Measurements from ENCODE around the gene ST6GAL2. TPM values are rescaled to one million over a fixed set of nuclear protein-coding genes. Genes with fewer than 3 reads are reported as not detected.
A peak's percentile ranks its signal among the peaks of the same experiment; 100 is the strongest.

The ST6GAL2 gene
- total and polyA plus RNA-seq, 4 donors: 1.0 to 3.6 (median 2.3) TPM

DNA sequence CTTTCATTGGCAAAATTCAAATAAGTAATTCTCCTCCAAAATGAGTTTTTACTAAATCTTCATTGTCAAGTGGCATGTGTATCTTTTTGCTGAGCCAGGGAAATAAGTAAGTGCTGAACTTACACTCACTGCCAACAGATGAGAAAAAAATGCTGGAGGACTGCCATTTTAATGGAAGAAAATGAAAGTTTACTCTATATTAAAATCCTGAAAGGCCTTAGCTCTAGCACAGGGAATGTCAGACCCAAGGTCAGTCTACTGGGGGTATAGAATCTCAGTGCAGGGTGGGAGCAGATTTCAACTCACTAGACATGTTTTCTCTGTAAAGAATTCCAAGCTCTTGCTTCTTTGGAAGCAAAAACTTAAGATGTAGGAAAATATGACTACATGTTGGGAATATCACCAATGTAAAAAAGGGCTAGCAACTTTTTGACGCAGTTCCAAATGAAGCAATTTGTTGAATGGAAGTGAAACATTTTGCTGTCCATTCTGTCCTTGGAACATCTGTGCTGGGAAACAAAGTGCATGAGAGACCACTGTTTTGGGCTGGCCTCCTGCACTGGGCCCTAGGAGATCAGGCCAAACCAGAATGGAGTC, 127.0 kb downstream of the ST6GAL2 start:
- H3K36me3 ChIP-seq (ENCODE audit: control insufficient read depth in 4 of 4, insufficient read depth in 3 of 4, low read depth in 1 of 4, low read length in 3 of 4): no peaks in the 10 kb centered on the region
- no peak overlapping the region for H3K4me3 ChIP-seq (ENCODE audit: low read depth in 1 of 3, low read length in 3 of 3)
- no peaks in the 10 kb centered on the region for H3K9me3 ChIP-seq (ENCODE audit: control insufficient read depth in 4 of 4, low read length in 3 of 4)
- no peaks in the 10 kb centered on the region for H3K4me1 ChIP-seq (ENCODE audit: control insufficient read depth in 4 of 4, insufficient read depth in 4 of 4, low read length in 3 of 4)
- no peak for DNase-seq (ENCODE audit: low spot score)
- TF ChIP-seq, protein P1, sequence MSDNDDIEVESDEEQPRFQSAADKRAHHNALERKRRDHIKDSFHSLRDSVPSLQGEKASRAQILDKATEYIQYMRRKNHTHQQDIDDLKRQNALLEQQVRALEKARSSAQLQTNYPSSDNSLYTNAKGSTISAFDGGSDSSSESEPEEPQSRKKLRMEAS (IDR thresholded peaks at IDR 0.05): no peak
- TF ChIP-seq, protein P2, sequence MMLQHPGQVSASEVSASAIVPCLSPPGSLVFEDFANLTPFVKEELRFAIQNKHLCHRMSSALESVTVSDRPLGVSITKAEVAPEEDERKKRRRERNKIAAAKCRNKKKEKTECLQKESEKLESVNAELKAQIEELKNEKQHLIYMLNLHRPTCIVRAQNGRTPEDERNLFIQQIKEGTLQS (IDR thresholded peaks at IDR 0.05): no peak
- TF ChIP-seq, protein P3, sequence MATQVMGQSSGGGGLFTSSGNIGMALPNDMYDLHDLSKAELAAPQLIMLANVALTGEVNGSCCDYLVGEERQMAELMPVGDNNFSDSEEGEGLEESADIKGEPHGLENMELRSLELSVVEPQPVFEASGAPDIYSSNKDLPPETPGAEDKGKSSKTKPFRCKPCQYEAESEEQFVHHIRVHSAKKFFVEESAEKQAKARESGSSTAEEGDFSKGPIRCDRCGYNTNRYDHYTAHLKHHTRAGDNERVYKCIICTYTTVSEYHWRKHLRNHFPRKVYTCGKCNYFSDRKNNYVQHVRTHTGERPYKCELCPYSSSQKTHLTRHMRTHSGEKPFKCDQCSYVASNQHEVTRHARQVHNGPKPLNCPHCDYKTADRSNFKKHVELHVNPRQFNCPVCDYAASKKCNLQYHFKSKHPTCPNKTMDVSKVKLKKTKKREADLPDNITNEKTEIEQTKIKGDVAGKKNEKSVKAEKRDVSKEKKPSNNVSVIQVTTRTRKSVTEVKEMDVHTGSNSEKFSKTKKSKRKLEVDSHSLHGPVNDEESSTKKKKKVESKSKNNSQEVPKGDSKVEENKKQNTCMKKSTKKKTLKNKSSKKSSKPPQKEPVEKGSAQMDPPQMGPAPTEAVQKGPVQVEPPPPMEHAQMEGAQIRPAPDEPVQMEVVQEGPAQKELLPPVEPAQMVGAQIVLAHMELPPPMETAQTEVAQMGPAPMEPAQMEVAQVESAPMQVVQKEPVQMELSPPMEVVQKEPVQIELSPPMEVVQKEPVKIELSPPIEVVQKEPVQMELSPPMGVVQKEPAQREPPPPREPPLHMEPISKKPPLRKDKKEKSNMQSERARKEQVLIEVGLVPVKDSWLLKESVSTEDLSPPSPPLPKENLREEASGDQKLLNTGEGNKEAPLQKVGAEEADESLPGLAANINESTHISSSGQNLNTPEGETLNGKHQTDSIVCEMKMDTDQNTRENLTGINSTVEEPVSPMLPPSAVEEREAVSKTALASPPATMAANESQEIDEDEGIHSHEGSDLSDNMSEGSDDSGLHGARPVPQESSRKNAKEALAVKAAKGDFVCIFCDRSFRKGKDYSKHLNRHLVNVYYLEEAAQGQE (IDR thresholded peaks at IDR 0.05): peak; percentile 62
- 93% methylated on average over 1 of the region's 1 CpG for WGBS
- H3K27me3 ChIP-seq (ENCODE audit: control insufficient read depth in 4 of 4, insufficient read depth in 4 of 4, low read length in 3 of 4): peaks cover 0 to 2% (median 0%) of the 10 kb centered on the region in 4 donors
- H3K27ac ChIP-seq (ENCODE audit: low read depth in 1 of 2, low read length in 2 of 2): no peak overlapping the region
- H3K9ac ChIP-seq (ENCODE audit: low read depth in 1 of 2, low read length in 2 of 2): no peak overlapping the region

All from liver (tissue), 9 donors.